Mesothelial cell of epicardium (in vitro differentiated cells): Measurements from ENCODE around the gene ST7. TPM values are rescaled to one million over a fixed set of nuclear protein-coding genes. Genes with fewer than 3 reads are reported as not detected.
"Not testable (repeated sequence)": the region's sequence is repeated elsewhere in the genome, so short reads cannot be mapped to it uniquely, and the experiment has no call there.

Source experiments
- DNase-seq, 2 experiments: peaks; one replicate each; pipeline ENCODE4 v3.0.0; 2021; ENCODE audit warnings: low spot score in 2 of 2; ENCODE audit not compliant: unreplicated experiment in 2 of 2
- H3K27ac Mint-ChIP-seq: 2 replicates; pipeline ENCODE4 v1.8.0; 2021; ENCODE audit warnings: mixed read lengths
- H3K27me3 Mint-ChIP-seq: 2 replicates; pipeline ENCODE4 v1.8.0; 2021; ENCODE audit warnings: low read depth, mixed read lengths
- H3K36me3 Mint-ChIP-seq: 2 replicates; pipeline ENCODE4 v1.8.0; 2021; ENCODE audit warnings: mixed read lengths
- H3K4me1 Mint-ChIP-seq: 2 replicates; pipeline ENCODE4 v1.8.0; 2021; ENCODE audit warnings: mixed read lengths
- H3K4me3 Mint-ChIP-seq: 2 replicates; pipeline ENCODE4 v1.8.0; 2021; ENCODE audit warnings: mild to moderate bottlenecking, moderate library complexity, mixed read lengths
- H3K9me3 Mint-ChIP-seq: 2 replicates; pipeline ENCODE4 v1.8.0; 2021; ENCODE audit warnings: mixed read lengths
- total RNA-seq: library from RNA; stranded (reverse); gene quantifications from 3 replicates; pipeline ENCODE4 v1.2.1, GENCODE V29; 2021
- TF ChIP-seq, protein P1 (sequence below): fragments of 200-600 bp; sonication (generic); IDR thresholded peaks from one replicate; pipeline ENCODE4 v1.5.0; 2021; ENCODE audit warnings: antibody characterized with exemption; ENCODE audit not compliant: unreplicated experiment

ST7 gene
- total RNA-seq, 1 donor from 2014 or later, result 40.5 TPM

DNA sequence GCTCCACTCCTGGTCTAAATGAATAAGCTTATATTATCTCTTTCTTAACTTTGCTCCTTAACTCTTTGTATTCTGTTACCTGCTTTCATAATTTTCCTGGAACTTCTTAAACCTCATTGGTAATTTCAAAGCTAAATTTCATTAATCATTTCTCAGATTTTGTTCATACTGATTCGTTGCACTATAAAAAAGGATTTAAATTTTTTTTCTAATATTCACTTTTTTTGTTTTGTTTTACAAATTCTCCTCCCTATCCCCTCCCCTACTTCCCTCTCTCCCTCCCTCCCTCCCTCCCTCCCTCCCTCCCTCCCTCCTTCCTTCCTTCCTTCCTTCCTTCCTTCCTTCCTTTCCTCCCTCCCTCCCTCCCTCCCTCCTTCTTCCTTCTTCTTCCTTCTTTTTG lies 14.7 kb downstream of the ST7 start:
- Mint-ChIP-seq H3K36me3 (no peaks in the 10 kb centered on the region), H3K4me1 (peaks cover 14% of the 10 kb centered on the region), H3K27ac (peak overlapping the region; percentile 70), H3K4me3 (no peak overlapping the region), H3K9me3 (no peaks in the 10 kb centered on the region), H3K27me3 (no peaks in the 10 kb centered on the region)
- no peak for DNase-seq
- TF ChIP-seq, protein P1, sequence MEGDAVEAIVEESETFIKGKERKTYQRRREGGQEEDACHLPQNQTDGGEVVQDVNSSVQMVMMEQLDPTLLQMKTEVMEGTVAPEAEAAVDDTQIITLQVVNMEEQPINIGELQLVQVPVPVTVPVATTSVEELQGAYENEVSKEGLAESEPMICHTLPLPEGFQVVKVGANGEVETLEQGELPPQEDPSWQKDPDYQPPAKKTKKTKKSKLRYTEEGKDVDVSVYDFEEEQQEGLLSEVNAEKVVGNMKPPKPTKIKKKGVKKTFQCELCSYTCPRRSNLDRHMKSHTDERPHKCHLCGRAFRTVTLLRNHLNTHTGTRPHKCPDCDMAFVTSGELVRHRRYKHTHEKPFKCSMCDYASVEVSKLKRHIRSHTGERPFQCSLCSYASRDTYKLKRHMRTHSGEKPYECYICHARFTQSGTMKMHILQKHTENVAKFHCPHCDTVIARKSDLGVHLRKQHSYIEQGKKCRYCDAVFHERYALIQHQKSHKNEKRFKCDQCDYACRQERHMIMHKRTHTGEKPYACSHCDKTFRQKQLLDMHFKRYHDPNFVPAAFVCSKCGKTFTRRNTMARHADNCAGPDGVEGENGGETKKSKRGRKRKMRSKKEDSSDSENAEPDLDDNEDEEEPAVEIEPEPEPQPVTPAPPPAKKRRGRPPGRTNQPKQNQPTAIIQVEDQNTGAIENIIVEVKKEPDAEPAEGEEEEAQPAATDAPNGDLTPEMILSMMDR, result no peak

- Mint-ChIP-seq H3K27me3 (no peaks in the 10 kb centered on the region), H3K27ac (no peak overlapping the region), H3K4me1 (peaks cover 14% of the 10 kb centered on the region), H3K36me3 (no peaks in the 10 kb centered on the region), H3K9me3 (no peaks in the 10 kb centered on the region), H3K4me3 (no peak overlapping the region)
- TF ChIP-seq, protein P1, result no peak
- no peak for DNase-seq
These were observed 15.3 kb downstream of the ST7 start for GRCh38 chr7:116968631-116969030.

- peaks cover 14% of the 10 kb centered on the region for H3K4me1 Mint-ChIP-seq
- TF ChIP-seq, protein P1, result no peak
- H3K9me3 Mint-ChIP-seq, result no peaks in the 10 kb centered on the region
- H3K4me3 Mint-ChIP-seq, result no peak overlapping the region
- H3K27me3 Mint-ChIP-seq, result no peaks in the 10 kb centered on the region
- DNase-seq, result no peak
- H3K27ac Mint-ChIP-seq, result no peak overlapping the region
- peaks cover 3% of the 10 kb centered on the region for H3K36me3 Mint-ChIP-seq
These were observed 16.1 kb downstream of the ST7 start for GRCh38 chr7:116969371-116969902.

- DNase-seq, result no peak
- Mint-ChIP-seq H3K36me3 (peaks cover 5% of the 10 kb centered on the region), H3K27ac (no peak overlapping the region), H3K9me3 (peaks cover 4% of the 10 kb centered on the region), H3K4me1 (peaks cover 14% of the 10 kb centered on the region), H3K27me3 (no peaks in the 10 kb centered on the region), H3K4me3 (no peak overlapping the region)
- TF ChIP-seq, protein P1, result no peak
These were observed 17.1 kb downstream of the ST7 start for GRCh38 chr7:116970238-116970910.

GRCh38 chr7:116971153-116971552 lies 17.9 kb downstream of the ST7 start:
- not testable (repeated sequence) for H3K9me3 Mint-ChIP-seq, H3K27ac Mint-ChIP-seq

GRCh38 chr7:116971869-116972268 lies 18.6 kb downstream of the ST7 start:
- peaks cover 4% of the 10 kb centered on the region for H3K9me3 Mint-ChIP-seq
- no peak overlapping the region for H3K27ac Mint-ChIP-seq
- no peak overlapping the region for H3K4me3 Mint-ChIP-seq
- H3K36me3 Mint-ChIP-seq, result peaks cover 5% of the 10 kb centered on the region
- peaks cover 14% of the 10 kb centered on the region for H3K4me1 Mint-ChIP-seq
- DNase-seq, result no peak
- TF ChIP-seq, protein P1, result no peak
- H3K27me3 Mint-ChIP-seq, result no peaks in the 10 kb centered on the region

More at GRCh38 chr7:116971153-116971552, 17.9 kb downstream of the ST7 start:
- peaks cover 14% of the 10 kb centered on the region for H3K4me1 Mint-ChIP-seq
- H3K36me3 Mint-ChIP-seq, H3K4me3 Mint-ChIP-seq, DNase-seq, H3K27me3 Mint-ChIP-seq: not testable (repeated sequence)

DNA sequence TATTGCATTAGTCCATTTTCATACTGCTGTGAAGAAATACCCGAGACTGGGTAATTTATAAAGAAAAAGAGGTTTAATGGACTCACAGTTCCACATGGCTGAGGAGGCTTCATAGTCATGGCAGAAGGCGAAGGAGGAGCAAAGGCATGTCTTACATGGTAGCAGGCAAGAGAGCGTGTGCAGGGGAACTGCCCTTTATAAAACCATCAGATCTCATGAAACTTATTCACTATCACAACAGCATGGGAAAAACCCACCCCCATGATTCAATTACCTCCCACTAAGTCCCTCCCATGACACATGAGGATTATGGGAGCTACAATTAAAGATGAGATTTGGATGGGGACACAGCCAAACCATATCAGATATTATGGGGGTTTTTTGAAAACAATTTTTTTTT lies 21.7 kb downstream of the ST7 start:
- not testable (repeated sequence) for H3K36me3 Mint-ChIP-seq, H3K4me1 Mint-ChIP-seq, H3K9me3 Mint-ChIP-seq, H3K27ac Mint-ChIP-seq, H3K27me3 Mint-ChIP-seq, DNase-seq, H3K4me3 Mint-ChIP-seq
